Measurements from ENCODE around the gene OR5B2. TPM values are rescaled to one million over a fixed set of nuclear protein-coding genes. Genes with fewer than 3 reads are reported as not detected.

The OR5B2 gene
- total RNA-seq, result not detected

- Histone ChIP-seq H3K4me3 (no peak within 1 kb of the TSS), H3K27ac (no peak within 1 kb of the TSS), H3K36me3 (no peaks in the 10 kb centered on the region), H3K4me1 (no peaks in the 10 kb centered on the region), H3K27me3 (no peaks in the 10 kb centered on the region), H3K9me3 (no peaks in the 10 kb centered on the region)
- no peak for DNase-seq (ENCODE audit: low spot score in 2 of 2)
- no peak for TF ChIP-seq POLR2A (IDR thresholded peaks at IDR 0.05)
- TF ChIP-seq POLR2AphosphoS5 (IDR thresholded peaks at IDR 0.05), result no peak
- no peak for TF ChIP-seq CTCF (IDR thresholded peaks at IDR 0.05)
- no peak for TF ChIP-seq EP300 (IDR thresholded peaks at IDR 0.05)
- WGBS, result 77% methylated on average over 3 of the region's 3 CpGs
Measured at GRCh38 chr11:58428021-58428420, at the start of gene OR5B2. Gene OR5B2 (minus strand): TSS chr11:58428121. CDS start chr11:58423261, 4,860 bp downstream.

GRCh38 chr11:58471892-58472291 is 44.0 kb upstream of the OR5B2 start:
- no peak overlapping the region for H3K27ac ChIP-seq
- H3K27me3 ChIP-seq, result no peaks in the 10 kb centered on the region
- TF ChIP-seq EP300 (IDR thresholded peaks at IDR 0.05) (no peak), POLR2A (IDR thresholded peaks at IDR 0.05) (no peak), POLR2AphosphoS5 (IDR thresholded peaks at IDR 0.05) (no peak), CTCF (IDR thresholded peaks at IDR 0.05) (no peak)
- DNase-seq (ENCODE audit: low spot score in 2 of 2), result no peak
- H3K4me1 ChIP-seq, result no peaks in the 10 kb centered on the region
- peaks cover 7% of the 10 kb centered on the region for H3K9me3 ChIP-seq
- no peak overlapping the region for H3K4me3 ChIP-seq
- no peaks in the 10 kb centered on the region for H3K36me3 ChIP-seq

GRCh38 chr11:58466293-58466692 is 38.4 kb upstream of the OR5B2 start:
- Histone ChIP-seq H3K9me3 (no peaks in the 10 kb centered on the region), H3K4me1 (no peaks in the 10 kb centered on the region), H3K27ac (no peak overlapping the region), H3K36me3 (no peaks in the 10 kb centered on the region), H3K4me3 (no peak overlapping the region), H3K27me3 (no peaks in the 10 kb centered on the region)
- WGBS, result 88% methylated on average over 1 of the region's 1 CpG
- TF ChIP-seq CTCF (IDR thresholded peaks at IDR 0.05) (no peak), POLR2AphosphoS5 (IDR thresholded peaks at IDR 0.05) (no peak), POLR2A (IDR thresholded peaks at IDR 0.05) (no peak)
- DNase-seq (ENCODE audit: low spot score in 2 of 2), result no peak

- TF ChIP-seq EP300 (IDR thresholded peaks at IDR 0.05) (no peak), POLR2AphosphoS5 (IDR thresholded peaks at IDR 0.05) (no peak), POLR2A (IDR thresholded peaks at IDR 0.05) (no peak), CTCF (IDR thresholded peaks at IDR 0.05) (no peak)
Measured at GRCh38 chr11:58465690-58466089, 37.8 kb upstream of the OR5B2 start.

GRCh38 chr11:58451585-58451984 is 23.7 kb upstream of the OR5B2 start:
- no peak overlapping the region for H3K4me3 ChIP-seq
- no peaks in the 10 kb centered on the region for H3K4me1 ChIP-seq
- 64% methylated on average over 3 of the region's 3 CpGs for WGBS
- H3K36me3 ChIP-seq, result no peaks in the 10 kb centered on the region
- H3K27me3 ChIP-seq, result no peaks in the 10 kb centered on the region
- no peak for DNase-seq (ENCODE audit: low spot score in 2 of 2)
- TF ChIP-seq POLR2AphosphoS5 (IDR thresholded peaks at IDR 0.05), result no peak
- TF ChIP-seq CTCF (IDR thresholded peaks at IDR 0.05), result no peak
- TF ChIP-seq EP300 (IDR thresholded peaks at IDR 0.05), result no peak
- TF ChIP-seq POLR2A (IDR thresholded peaks at IDR 0.05), result no peak
- no peaks in the 10 kb centered on the region for H3K9me3 ChIP-seq
- no peak overlapping the region for H3K27ac ChIP-seq

More at GRCh38 chr11:58465690-58466089, 37.8 kb upstream of the OR5B2 start:
- Histone ChIP-seq H3K4me1 (no peaks in the 10 kb centered on the region), H3K9me3 (no peaks in the 10 kb centered on the region), H3K36me3 (no peaks in the 10 kb centered on the region), H3K27me3 (no peaks in the 10 kb centered on the region), H3K4me3 (no peak overlapping the region), H3K27ac (no peak overlapping the region)
- 55% methylated on average over 3 of the region's 3 CpGs for WGBS
- DNase-seq (ENCODE audit: low spot score in 2 of 2), result no peak

Data from suprapubic skin (tissue), 4 donors.